ENCODE measurements around the gene GPHN.

GRCh38 chr14:67221248-67221981 is 713.5 kb downstream of the GPHN start:
- TF ChIP-seq POLR2A (IDR thresholded peaks at IDR 0.05; ENCODE audit: low read depth, low read length) (no peak), TAF1 (IDR thresholded peaks at IDR 0.05; ENCODE audit: low read depth, low read length) (no peak), POLR2AphosphoS5 (IDR thresholded peaks at IDR 0.05; ENCODE audit: low read depth, low read length) (no peak)
